MCF 10A (cell line): ENCODE data around the gene ATP5PF. TPM values are rescaled to one million over a fixed set of nuclear protein-coding genes. Genes with fewer than 3 reads are reported as not detected.

Source experiments
- BruUV-seq: library from RNA; stranded (reverse); fragments of 400-500 nt; replicated peaks from 2 replicates; lab custom pipeline; 2021; lab: Mats Ljungman, UMichigan
- CTCF ChIA-PET: fragments of 300-600 bp; sonication (Branson Sonifier 250); formaldehyde crosslinking; extraction: SDS; loops from one replicate; lab custom pipeline; 2021; ENCODE audit warnings: antibody characterized with exemption, inconsistent platforms; lab: Yijun Ruan, JAX
- POLR2A ChIA-PET: fragments of 300-600, 350-650 bp; sonication (Branson Sonifier 250); formaldehyde crosslinking; extraction: SDS; loops from one replicate; lab custom pipeline; 2020; ENCODE audit warnings: antibody characterized with exemption, inconsistent platforms; lab: Yijun Ruan, JAX
- DNase-seq: peaks from one replicate; pipeline ENCODE4 v3.0.0-alpha.2; 2018; ENCODE audit not compliant: unreplicated experiment
- H3K27ac Mint-ChIP-seq: one replicate; pipeline ENCODE4 v1.8.0; 2022; ENCODE audit warnings: mild to moderate bottlenecking, low read depth, mixed read lengths; ENCODE audit not compliant: unreplicated experiment
- H3K27me3 Mint-ChIP-seq: one replicate; pipeline ENCODE4 v1.8.0; 2022; ENCODE audit warnings: mixed read lengths; ENCODE audit not compliant: insufficient read depth, unreplicated experiment
- H3K36me3 Mint-ChIP-seq: one replicate; pipeline ENCODE4 v1.8.0; 2022; ENCODE audit warnings: mild to moderate bottlenecking, moderate library complexity, mixed read lengths; ENCODE audit not compliant: insufficient read depth, unreplicated experiment
- H3K4me1 Mint-ChIP-seq: one replicate; pipeline ENCODE4 v1.8.0; 2022; ENCODE audit warnings: mixed read lengths; ENCODE audit not compliant: insufficient read depth, unreplicated experiment
- H3K4me3 Mint-ChIP-seq: one replicate; pipeline ENCODE4 v1.8.0; 2022; ENCODE audit warnings: mild to moderate bottlenecking, moderate library complexity, mixed read lengths; ENCODE audit not compliant: unreplicated experiment
- H3K9me3 Mint-ChIP-seq: one replicate; pipeline ENCODE4 v1.8.0; 2022; ENCODE audit warnings: mixed read lengths; ENCODE audit not compliant: unreplicated experiment
- CTCF ChIP-seq: fragments of 200-600 bp; IDR thresholded peaks from one replicate; pipeline ENCODE4 v1.8.0; 2022; ENCODE audit warnings: antibody characterized with exemption, mild to moderate bottlenecking; ENCODE audit not compliant: unreplicated experiment
- intact Hi-C: fragments of 100-400 bp; cut with micrococcal nuclease; formaldehyde crosslinking; loops from 2 replicates; pipeline ENCODE4 v1.14.1; 2022
- total RNA-seq: library from RNA; stranded (reverse); gene quantifications from 2 replicates; pipeline ENCODE4 v1.2.3, GENCODE V29; 2022

ATP5PF gene
- total RNA-seq, 1 experiment from 2014 or later = 143 TPM

GRCh38 chr21:25759573-25759972 is 24.9 kb upstream of the ATP5PF start:
- peak overlapping the region; percentile 53 for H3K27ac Mint-ChIP-seq
- intact Hi-C loops = no loop called here
- H3K27me3 Mint-ChIP-seq = no peaks in the 10 kb centered on the region
- H3K9me3 Mint-ChIP-seq = no peaks in the 10 kb centered on the region
- no peak overlapping the region for H3K4me3 Mint-ChIP-seq
- peak; percentile 30 for DNase-seq
- peaks cover 12% of the 10 kb centered on the region for H3K4me1 Mint-ChIP-seq
- no TSS peak for BruUV-seq
- TF ChIP-seq CTCF = no peak
- peaks cover 60% of the 10 kb centered on the region for H3K36me3 Mint-ChIP-seq
- POLR2A ChIA-PET = interaction anchor here (1.2 to 1.3 kb wide), 2 partner anchors 23 to 25 kb away, joined by 3 to 6 read pairs; partner anchors contain the start of genes ATP5PF and GABPA
- CTCF ChIA-PET = interaction anchor here (0.6 to 1.0 kb wide), 4 partner anchors 44 to 122 kb away, joined by 3 read pairs; no protein-coding TSS in a partner anchor

DNA sequence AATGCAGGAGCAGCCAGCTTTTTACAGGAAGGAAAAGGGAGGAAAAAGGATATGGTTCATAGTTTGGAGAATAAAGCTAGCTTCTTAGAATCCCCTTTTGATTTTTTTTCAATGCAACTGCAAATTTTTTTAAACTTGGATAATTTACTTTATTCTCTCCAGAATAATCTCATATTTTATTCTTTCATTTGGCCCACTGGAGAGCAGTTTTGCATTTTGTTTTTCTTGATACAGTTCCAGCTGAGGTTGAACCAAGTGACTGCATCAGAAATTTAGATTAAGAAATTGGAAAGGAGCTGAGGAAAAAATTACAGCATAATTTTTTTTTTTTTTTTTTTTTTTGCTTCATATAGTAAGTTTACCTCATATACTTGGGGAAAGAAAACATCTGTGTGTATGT is 22.8 kb upstream of the ATP5PF start:
- DNase-seq = no peak
- Mint-ChIP-seq H3K27ac (no peak overlapping the region), H3K4me1 (peaks cover 12% of the 10 kb centered on the region), H3K4me3 (no peak overlapping the region), H3K36me3 (peaks cover 62% of the 10 kb centered on the region), H3K27me3 (no peaks in the 10 kb centered on the region), H3K9me3 (no peaks in the 10 kb centered on the region)
- intact Hi-C loops = no loop called here
- TF ChIP-seq CTCF = no peak
- ChIA-PET POLR2A (no interaction called here), CTCF (interaction anchor here (0.6 kb wide), 2 partner anchors 8 to 69 kb away, joined by 3 read pairs; no protein-coding TSS in a partner anchor)
- no TSS peak for BruUV-seq

- CTCF ChIA-PET = no interaction called here
- H3K9me3 Mint-ChIP-seq = no peaks in the 10 kb centered on the region
- H3K27me3 Mint-ChIP-seq = no peaks in the 10 kb centered on the region
- no TSS peak for BruUV-seq
- H3K4me3 Mint-ChIP-seq = no peak overlapping the region
- H3K36me3 Mint-ChIP-seq = peaks cover 65% of the 10 kb centered on the region
- intact Hi-C loops = no loop called here
- DNase-seq = no peak
- no peak for TF ChIP-seq CTCF
- POLR2A ChIA-PET = interaction anchor here (1.1 kb wide), 1 partner anchor 22 kb away, joined by 3 read pairs; the partner anchor contains the start of genes ATP5PF and GABPA
- H3K27ac Mint-ChIP-seq = peak overlapping the region; percentile 59
- peaks cover 12% of the 10 kb centered on the region for H3K4me1 Mint-ChIP-seq
Observed at GRCh38 chr21:25756190-25756932, 21.7 kb upstream of the ATP5PF start.

DNA sequence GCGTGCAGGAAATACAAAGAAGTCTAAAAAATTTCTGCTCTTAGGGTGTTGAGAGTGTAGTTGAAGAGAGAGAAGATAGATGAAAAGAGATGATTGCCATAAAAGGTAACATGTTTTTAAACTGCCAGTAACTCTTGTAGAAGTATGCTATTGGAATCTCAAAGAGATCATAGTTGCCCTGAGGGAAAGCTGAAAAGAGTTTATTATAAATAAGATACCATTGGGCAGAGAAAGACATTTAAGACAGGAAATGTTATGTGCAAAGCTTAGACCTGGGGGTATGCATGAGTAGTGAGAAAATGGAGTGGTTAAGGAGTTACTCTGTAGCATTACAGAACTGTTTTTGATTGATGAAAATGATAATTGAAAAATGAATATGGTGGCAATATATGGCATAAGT is 17.7 kb upstream of the ATP5PF start:
- H3K27ac Mint-ChIP-seq = no peak overlapping the region
- POLR2A ChIA-PET = interaction anchor here (0.6 kb wide), 1 partner anchor 128 kb away, joined by 3 read pairs; no protein-coding TSS in a partner anchor

More for the DNA sequence above, 17.7 kb upstream of the ATP5PF start:
- intact Hi-C loops = no loop called here
- CTCF ChIA-PET = interaction anchor here (0.6 to 1.1 kb wide), 3 partner anchors 10 to 965 kb away, joined by 3 read pairs; no protein-coding TSS in a partner anchor
- TF ChIP-seq CTCF = no peak
- no peaks in the 10 kb centered on the region for H3K27me3 Mint-ChIP-seq
- no peak for DNase-seq
- peaks cover 43% of the 10 kb centered on the region for H3K36me3 Mint-ChIP-seq
- no peak overlapping the region for H3K4me3 Mint-ChIP-seq
- H3K9me3 Mint-ChIP-seq = no peaks in the 10 kb centered on the region
- BruUV-seq = no TSS peak
- H3K4me1 Mint-ChIP-seq = peaks cover 6% of the 10 kb centered on the region
